AG09309 (cell line): Measurements from ENCODE around the gene CHST1.
A peak's percentile ranks its signal among the peaks of the same experiment; 100 is the strongest.

Source experiments
- DNase-seq: peaks from one replicate; pipeline ENCODE4 v3.0.0-alpha.2; 2010; ENCODE audit warnings: low read depth
- H3K4me3 ChIP-seq: 2 replicates; pipeline ENCODE4 v1.5.1; 2011; ENCODE audit warnings: mild to moderate bottlenecking, low read depth, low read length, moderate library complexity; ENCODE audit not compliant: control insufficient read depth
- TF ChIP-seq, protein P1 (sequence below): IDR thresholded peaks from 2 replicates; pipeline ENCODE4 v1.5.1; 2011; ENCODE audit warnings: mild to moderate bottlenecking, low read depth, low read length, inconsistent platforms; ENCODE audit not compliant: insufficient read depth, control insufficient read depth; ENCODE audit errors: missing control alignments

CHST1 gene

GRCh38 chr11:45669956-45670355 is 4.5 kb upstream of the CHST1 start:
- no peak for DNase-seq
- no peak overlapping the region for H3K4me3 ChIP-seq

GRCh38 chr11:45669146-45669545 is 3.7 kb upstream of the CHST1 start:
- TF ChIP-seq, protein P1, sequence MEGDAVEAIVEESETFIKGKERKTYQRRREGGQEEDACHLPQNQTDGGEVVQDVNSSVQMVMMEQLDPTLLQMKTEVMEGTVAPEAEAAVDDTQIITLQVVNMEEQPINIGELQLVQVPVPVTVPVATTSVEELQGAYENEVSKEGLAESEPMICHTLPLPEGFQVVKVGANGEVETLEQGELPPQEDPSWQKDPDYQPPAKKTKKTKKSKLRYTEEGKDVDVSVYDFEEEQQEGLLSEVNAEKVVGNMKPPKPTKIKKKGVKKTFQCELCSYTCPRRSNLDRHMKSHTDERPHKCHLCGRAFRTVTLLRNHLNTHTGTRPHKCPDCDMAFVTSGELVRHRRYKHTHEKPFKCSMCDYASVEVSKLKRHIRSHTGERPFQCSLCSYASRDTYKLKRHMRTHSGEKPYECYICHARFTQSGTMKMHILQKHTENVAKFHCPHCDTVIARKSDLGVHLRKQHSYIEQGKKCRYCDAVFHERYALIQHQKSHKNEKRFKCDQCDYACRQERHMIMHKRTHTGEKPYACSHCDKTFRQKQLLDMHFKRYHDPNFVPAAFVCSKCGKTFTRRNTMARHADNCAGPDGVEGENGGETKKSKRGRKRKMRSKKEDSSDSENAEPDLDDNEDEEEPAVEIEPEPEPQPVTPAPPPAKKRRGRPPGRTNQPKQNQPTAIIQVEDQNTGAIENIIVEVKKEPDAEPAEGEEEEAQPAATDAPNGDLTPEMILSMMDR: no peak
- no peak for DNase-seq
- H3K4me3 ChIP-seq: no peak overlapping the region

More at GRCh38 chr11:45669956-45670355, 4.5 kb upstream of the CHST1 start:
- TF ChIP-seq, protein P1: no peak

DNA sequence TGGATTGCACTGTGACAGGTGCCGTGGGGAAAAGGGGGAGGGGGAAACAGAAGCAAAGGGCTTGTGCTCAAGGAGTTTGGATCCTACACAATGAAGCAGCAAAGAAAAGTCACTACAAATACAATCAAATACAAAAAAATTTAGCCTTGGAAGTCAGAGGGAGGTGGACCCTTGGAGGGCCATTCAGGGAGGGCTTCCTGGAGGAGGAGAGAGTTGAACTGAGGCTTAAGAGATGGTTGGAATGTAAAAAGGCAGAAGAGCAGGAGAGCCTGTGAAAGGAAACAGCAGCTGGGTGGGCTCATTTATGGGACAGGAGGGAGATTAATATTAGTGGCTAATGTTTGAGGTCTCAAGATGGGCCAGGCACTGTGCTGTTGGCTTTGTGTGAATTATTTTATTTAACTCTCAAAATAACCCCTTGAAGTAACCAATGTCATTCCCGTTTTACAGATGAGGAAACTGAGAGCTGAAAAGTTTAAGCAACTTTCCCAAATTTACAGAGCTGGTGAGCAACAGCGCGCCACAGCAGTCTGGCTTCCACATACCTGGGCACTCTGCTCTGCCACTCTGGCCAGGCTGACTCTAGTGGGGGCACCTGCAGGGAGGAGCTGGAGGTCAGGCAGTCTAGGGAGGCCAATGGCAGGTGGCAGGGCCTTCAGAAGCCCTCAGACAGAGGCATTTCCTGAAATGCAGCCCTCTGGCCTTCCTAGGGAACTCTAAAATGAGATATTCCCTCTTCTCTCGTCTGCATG is 2.7 kb upstream of the CHST1 start:
- TF ChIP-seq, protein P1: no peak
- no peak for DNase-seq

GRCh38 chr11:45666648-45667642 is 1.5 kb upstream of the CHST1 start:
- no peak overlapping the region for H3K4me3 ChIP-seq
- DNase-seq: no peak
- TF ChIP-seq, protein P1: no peak

More for the DNA sequence above, 2.7 kb upstream of the CHST1 start:
- no peak overlapping the region for H3K4me3 ChIP-seq

GRCh38 chr11:45665933-45666647 is 668 bp upstream of the CHST1 start:
- TF ChIP-seq, protein P1: no peak
- peak overlapping the region; percentile 6 for H3K4me3 ChIP-seq
- DNase-seq: no peak
